Lower lobe of right lung (tissue), 2 donors: ENCODE results near the gene GHR. TPM values are rescaled to one million over a fixed set of nuclear protein-coding genes. Genes with fewer than 3 reads are reported as not detected.

Experiments
- ATAC-seq, 2 donors: fragments of 200-7000 bp; cut with Tn5 transposase; one replicate each; pipeline ENCODE4 v1.9.1; 2020 to 2022; ENCODE audit warnings: mild to moderate bottlenecking in 2 of 2, moderate library complexity in 2 of 2
- DNase-seq: peaks from one replicate; pipeline ENCODE4 v3.0.0-alpha.2; 2020
- H3K27ac ChIP-seq: fragments of 200-600 bp; one replicate; pipeline ENCODE4 v1.8.0; 2022
- H3K27me3 ChIP-seq: fragments of 200-600 bp; one replicate; pipeline ENCODE4 v1.8.0; 2022; ENCODE audit warnings: low read depth
- H3K36me3 ChIP-seq: fragments of 200-600 bp; one replicate; pipeline ENCODE4 v1.8.0; 2022; ENCODE audit warnings: mild to moderate bottlenecking
- H3K4me1 ChIP-seq: fragments of 200-600 bp; one replicate; pipeline ENCODE4 v1.8.0; 2022
- H3K4me3 ChIP-seq: fragments of 200-600 bp; one replicate; pipeline ENCODE4 v1.8.0; 2022; ENCODE audit warnings: mild to moderate bottlenecking
- H3K9me3 ChIP-seq: fragments of 200-600 bp; one replicate; pipeline ENCODE4 v1.8.0; 2022
- CTCF ChIP-seq: fragments of 200-600 bp; IDR thresholded peaks from one replicate; pipeline ENCODE4 v1.8.0; 2022; ENCODE audit warnings: antibody characterized with exemption, mild to moderate bottlenecking
- intact Hi-C: fragments of 100-400 bp; cut with DNase I; formaldehyde crosslinking; loops from one replicate; pipeline ENCODE4 v1.11.0; 2022
- total RNA-seq: library from RNA; stranded (reverse); fragmentation: NEBNext Ultra II Directional; extraction: Animal tissue kit (Norgen Biotek cat#: 25700); gene quantifications from one replicate; pipeline ENCODE4 v1.2.1, GENCODE V29; 2021
- donor health status: DM: no; HTN: yes; CAD: no; lungs with severe emphysema.

Gene GHR
- total RNA-seq, 1 donor from 2014 or later: 5.2 TPM

GRCh38 chr5:42461507-42461906 lies 38.3 kb downstream of the GHR start:
- TF ChIP-seq CTCF: no peak
- no peak overlapping the region for H3K27ac ChIP-seq
- no peaks in the 10 kb centered on the region for H3K4me1 ChIP-seq
- no peaks in the 10 kb centered on the region for H3K9me3 ChIP-seq
- H3K27me3 ChIP-seq: no peaks in the 10 kb centered on the region
- H3K4me3 ChIP-seq: no peak overlapping the region
- H3K36me3 ChIP-seq: no peaks in the 10 kb centered on the region
- ATAC-seq (no peak), DNase-seq (no peak)
- intact Hi-C loops: no loop called here

- Histone ChIP-seq H3K27me3 (no peaks in the 10 kb centered on the region), H3K27ac (no peak overlapping the region), H3K4me1 (no peaks in the 10 kb centered on the region), H3K36me3 (no peaks in the 10 kb centered on the region), H3K4me3 (no peak overlapping the region), H3K9me3 (no peaks in the 10 kb centered on the region)
- intact Hi-C loops: no loop called here
- ATAC-seq (no peak), DNase-seq (no peak)
- TF ChIP-seq CTCF: no peak
Observed at GRCh38 chr5:42462083-42462482, 38.8 kb downstream of the GHR start.

GRCh38 chr5:42467572-42467971 lies 44.3 kb downstream of the GHR start:
- intact Hi-C loops: no loop called here
- Histone ChIP-seq H3K4me1 (no peaks in the 10 kb centered on the region), H3K4me3 (no peak overlapping the region), H3K9me3 (no peaks in the 10 kb centered on the region), H3K27me3 (no peaks in the 10 kb centered on the region), H3K27ac (no peak overlapping the region), H3K36me3 (no peaks in the 10 kb centered on the region)
- ATAC-seq (no peak), DNase-seq (no peak)
- TF ChIP-seq CTCF: no peak

- no peak for TF ChIP-seq CTCF
- H3K9me3 ChIP-seq: no peaks in the 10 kb centered on the region
- no peak for DNase-seq
- H3K27me3 ChIP-seq: no peaks in the 10 kb centered on the region
- H3K4me1 ChIP-seq: no peaks in the 10 kb centered on the region
- no peak for ATAC-seq
- no peak overlapping the region for H3K27ac ChIP-seq
- intact Hi-C loops: no loop called here
- no peak overlapping the region for H3K4me3 ChIP-seq
- H3K36me3 ChIP-seq: no peaks in the 10 kb centered on the region
Observed at GRCh38 chr5:42467981-42468524, 44.8 kb downstream of the GHR start.

GRCh38 chr5:42483472-42484154 lies 60.4 kb downstream of the GHR start:
- Histone ChIP-seq H3K27me3 (no peaks in the 10 kb centered on the region), H3K36me3 (no peaks in the 10 kb centered on the region), H3K27ac (no peak overlapping the region), H3K9me3 (no peaks in the 10 kb centered on the region), H3K4me3 (no peak overlapping the region), H3K4me1 (no peaks in the 10 kb centered on the region)
- intact Hi-C loops: no loop called here
- no peak for TF ChIP-seq CTCF
- DNase-seq: no peak
- no peak for ATAC-seq
